HG03378 (cell line): Measurements from ENCODE around the gene PPY.
"Not testable (repeated sequence)": the region's sequence is repeated elsewhere in the genome, so short reads cannot be mapped to it uniquely, and the experiment has no call there.

Experiments used
- ATAC-seq: cut with Tn5 transposase; IDR thresholded peaks from one replicate; pipeline ENCODE4 v1.9.1; 2021; ENCODE audit warnings: mild to moderate bottlenecking, moderate library complexity; ENCODE audit not compliant: unreplicated experiment

Gene PPY, protein sequence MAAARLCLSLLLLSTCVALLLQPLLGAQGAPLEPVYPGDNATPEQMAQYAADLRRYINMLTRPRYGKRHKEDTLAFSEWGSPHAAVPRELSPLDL

DNA sequence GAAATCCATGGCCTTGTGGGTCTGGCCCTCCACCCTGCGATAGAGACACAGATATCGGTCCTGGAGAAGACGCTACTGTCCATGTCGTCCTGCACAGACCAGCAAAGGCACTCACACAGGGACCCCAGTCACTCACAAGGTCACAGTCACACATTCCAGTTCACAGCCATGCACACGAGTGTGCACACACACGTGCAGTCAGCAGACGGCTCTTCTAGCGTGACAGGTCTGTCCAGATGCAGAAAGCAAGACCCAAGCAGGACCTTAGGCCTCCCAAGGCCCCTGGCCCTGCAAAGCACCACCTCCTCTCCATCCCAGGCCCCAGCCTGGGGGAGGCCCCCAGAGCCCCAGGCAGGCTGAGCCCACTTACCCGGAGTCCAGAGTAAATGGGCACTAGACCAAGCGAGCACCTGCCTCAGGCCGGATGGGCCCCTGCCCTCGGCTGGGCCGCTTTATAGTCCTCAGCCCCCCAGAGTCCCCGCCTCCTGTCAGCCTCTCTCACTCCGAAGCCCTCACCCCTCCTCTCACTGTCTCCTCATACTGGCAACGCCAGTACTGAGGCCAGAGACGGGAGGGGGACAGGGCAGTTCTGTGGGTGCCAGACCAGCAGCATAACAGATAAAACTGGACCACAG lies at the start of gene PPY:
Gene PPY (minus strand): TSS at position 426 of the 635 bp plus-strand sequence. CDS start 822 bp downstream, outside the sequence.
- no peak for ATAC-seq

DNA sequence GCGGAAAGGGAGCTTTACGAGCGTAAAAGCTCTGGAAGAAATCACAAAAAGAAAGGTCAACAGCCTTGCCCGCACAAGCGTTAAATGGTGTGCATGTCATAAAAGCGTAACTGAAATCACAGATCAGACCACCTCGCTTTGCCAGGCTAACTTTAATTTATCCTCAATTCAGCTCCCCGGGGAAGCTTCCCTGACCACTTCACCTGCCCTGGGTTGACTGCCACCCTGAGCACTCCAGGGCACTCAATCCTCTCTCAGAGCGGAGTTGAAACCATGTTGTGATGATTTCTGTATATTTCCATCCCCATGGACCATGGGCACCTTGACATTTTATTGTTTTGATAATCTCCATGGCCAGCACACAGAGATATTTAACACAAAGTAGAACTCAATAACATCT lies 46.0 kb upstream of the PPY start:
- no peak for ATAC-seq

DNA sequence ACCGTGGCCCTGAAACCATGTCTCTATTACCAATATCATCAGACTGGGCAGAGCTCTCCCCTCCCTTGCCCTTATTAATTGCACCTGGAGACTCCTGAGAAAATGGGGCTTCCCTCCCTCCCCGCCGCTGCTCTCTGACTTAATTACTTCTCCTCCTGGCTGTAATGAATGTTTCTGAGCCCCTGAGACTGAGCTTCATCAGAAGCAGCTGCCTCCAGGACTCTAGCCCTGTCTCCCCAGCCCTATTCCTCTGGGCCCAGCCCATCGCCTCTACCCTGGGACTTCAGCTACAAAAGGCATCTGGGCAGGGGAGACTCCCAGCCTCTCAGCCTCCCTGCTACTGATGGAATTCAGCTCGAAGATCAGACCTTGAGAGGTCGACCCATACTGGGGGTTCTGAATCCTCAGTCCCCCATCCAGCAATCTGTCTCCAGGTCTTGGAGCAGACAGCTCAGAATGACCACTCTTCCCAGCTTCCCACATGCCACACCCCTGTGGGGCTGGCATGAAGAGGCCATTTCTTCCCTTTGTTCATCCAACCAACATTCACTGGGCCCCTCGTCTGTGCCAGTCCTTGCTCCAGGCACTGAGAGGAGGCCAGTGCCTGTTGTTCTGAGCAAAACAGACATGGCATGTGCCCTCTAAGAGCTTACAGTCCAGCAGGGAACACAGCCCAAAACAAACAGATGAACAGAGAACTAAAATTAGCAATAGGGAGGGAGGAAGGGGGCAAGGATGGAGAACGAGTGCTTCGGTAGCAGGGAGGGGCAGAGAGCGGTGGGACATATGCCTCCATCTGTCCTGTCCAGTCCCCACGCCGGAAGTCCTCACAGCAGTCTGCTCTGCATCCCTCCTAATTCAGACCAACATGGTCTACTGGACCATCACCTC lies 45.1 kb upstream of the PPY start:
- ATAC-seq, result no peak

DNA sequence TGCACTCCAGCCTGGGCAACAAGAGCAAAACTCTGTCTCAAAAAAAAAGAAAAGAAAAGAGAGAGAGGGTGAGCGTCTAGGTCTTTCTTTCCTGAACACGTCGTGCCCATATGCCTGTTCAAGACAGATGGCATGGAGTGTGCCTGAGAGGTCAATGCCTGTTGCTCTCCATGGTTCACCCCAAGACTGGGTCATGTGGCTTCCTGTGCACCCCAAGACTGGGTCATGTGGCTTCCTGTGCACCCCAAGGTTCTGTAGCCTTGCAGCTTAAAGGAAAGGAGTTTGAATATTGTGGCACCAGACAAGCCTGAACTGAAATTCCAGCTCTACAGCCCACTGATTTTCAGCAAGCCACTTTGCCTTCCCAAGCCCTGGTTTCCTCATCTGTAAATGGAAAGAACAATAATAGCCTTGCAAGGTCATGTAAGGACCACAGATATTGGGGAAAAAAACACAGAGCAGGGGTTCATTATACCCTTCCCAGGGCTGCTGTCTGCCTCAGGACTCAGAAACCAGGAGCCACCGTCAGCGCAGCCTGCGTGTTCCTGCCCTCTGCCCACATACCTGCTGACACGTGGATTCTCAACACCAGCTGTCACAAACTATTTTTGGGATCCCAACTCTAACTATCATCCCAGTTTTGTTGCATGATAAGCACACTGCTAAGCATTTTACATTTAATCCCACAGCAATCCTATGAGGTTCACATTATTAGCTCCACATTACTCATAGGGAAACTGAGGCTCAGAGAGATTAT lies 44.1 kb upstream of the PPY start:
- ATAC-seq, result no peak

DNA sequence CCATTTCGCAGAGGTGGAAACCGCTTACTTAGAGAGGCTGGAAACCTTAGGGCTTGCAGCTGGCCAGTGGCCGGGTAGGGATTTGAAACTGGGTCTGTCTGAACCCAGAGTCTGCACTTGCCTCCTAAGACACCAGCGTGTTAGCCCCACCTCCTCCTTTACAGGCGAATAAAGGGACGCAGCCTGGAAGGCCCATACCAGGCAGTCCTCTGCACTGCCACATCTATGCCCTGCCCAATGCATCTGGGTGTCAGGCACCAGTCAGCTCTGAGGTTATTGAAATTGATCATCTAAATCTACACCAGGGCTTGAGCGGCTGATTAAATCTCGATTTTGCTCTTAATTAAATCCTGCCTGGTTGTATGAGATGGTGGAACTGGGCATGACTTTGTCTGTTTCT lies 42.2 kb upstream of the PPY start:
- ATAC-seq, result no peak

DNA sequence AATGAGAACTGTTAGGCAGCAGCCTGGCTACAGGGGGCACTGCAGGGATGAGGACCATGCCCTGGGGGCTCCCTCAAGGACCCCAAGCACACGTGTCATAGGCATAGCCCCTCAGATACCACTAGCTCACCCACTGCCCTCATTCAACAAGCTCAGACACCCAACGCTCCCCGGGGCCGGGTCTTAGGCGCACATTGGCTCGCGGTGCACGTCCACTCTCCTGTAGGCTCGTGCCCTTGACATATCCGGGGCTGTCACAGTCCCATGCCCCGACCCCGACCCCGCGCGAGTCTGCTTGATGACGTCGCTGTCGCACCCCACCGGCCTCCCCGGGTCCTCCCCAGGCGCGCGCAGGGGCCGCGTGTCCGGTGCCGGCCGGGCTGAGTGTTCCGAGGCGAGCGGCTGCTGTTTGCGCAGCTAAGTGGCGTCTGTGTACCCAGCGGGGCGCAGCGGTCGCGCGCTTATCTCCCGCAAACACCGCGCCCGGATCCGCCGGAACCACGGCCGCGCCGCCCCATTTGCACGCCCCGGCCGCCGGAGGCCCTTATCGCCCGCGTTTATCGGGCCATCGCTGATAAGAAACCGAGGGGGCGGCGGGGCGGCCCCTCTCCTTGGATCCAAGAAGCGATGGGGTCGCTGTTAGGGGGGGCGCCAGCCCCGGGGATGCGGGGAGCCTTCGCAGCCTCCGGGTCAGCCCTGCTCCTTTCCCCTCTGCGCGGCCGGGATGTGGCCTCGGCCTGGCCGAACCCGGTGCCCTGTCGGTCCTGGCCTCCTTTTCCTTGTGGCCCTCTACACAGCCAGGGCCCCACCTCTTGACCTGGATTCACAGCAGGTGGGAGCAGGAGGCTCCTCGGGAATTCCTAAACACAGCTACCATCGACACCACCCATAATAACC lies 41.5 kb upstream of the PPY start:
- no peak for ATAC-seq

DNA sequence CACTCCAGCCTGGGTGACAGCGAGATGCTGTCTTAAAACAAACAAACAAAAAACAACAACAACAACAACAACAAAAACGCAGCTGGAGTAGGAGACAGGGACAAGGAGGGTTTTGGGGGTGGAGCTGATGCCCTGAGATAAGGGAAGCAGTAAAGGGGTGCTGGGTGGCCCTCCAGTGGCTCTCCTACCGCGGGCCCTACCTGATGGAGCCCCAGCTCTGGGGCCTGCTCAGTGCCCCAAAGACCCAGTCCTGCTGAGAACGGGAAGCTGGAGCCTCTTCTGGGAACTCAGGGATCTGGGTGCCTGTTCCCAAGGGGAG lies 40.9 kb upstream of the PPY start:
- no peak for ATAC-seq

DNA sequence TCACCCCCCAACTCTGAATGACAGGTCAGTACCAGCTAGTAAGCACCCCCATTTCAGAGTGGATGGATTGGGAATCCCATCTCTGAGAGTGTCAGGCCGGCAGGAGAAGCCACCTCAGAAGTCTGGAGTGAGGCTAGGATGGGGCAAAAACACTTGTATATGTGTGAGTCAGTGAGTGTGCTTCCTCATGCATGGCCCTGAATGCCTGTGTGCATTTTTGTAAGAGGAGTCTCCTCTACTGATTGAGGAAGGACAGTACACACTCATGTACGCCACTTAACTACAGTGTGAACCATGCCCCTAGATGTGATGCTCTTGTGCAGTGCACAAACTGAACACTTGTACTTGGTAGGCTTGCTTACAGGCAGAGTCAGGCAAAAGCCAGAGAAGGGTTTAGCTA lies 39.9 kb upstream of the PPY start:
- no peak for ATAC-seq

DNA sequence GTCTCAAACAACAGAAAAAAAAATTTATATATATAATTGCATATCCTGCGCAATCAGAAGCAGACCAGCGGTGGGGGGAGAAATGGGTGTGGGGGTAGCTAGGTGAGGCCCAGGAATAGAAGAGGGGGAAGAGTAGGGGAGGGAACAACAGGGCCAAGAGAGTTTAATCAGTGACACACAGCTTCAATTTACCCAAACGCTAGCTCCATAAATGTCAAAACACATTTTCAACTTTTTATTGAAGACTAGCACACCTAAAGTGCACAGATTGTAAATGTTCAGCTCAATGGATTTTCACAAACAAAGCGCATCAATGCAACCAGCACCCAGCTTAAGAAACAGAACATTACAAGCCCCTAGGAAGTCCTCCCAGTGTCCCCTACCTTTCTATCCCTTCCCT lies 37.4 kb upstream of the PPY start:
- ATAC-seq, result no peak

DNA sequence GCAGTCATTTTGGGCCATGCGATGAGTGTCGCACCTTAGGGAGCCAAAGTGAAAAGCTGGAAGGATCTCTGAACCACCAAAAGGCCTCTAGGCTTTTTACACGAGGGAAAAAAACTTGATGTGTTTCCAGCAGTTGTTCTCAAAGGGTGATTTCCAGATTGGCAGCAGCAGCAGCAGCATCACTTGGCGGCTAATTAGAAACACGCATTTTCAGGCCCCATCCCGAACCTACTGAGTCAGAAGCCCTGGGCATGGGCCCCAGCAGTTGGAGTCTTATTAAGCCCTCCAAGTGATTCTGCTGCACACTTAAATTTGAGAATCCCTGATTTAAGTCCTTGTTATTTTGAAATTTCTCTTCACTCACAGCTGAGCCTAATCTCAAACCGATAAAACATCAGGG lies 36.7 kb upstream of the PPY start:
- ATAC-seq, result no peak

DNA sequence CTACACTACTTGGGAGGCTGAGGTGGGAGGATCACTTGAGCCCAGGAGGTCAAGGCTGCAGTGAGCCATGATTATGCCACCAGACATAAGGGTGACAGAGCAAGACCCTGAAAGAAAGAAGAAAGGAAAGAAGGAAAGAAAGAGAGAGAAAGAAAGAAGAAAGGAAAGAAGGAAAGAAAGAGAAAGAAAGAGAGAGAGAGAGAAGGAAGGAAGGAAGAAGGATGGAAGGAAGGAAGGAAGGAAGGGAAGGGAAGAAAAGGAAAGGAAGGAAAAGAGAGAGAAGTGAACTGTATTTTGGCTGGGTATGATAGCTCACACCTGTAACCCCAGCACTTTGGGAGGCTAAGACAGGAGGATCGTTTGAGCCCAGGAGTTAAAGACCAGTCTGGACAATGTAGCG lies 35.8 kb upstream of the PPY start:
- no peak for ATAC-seq

DNA sequence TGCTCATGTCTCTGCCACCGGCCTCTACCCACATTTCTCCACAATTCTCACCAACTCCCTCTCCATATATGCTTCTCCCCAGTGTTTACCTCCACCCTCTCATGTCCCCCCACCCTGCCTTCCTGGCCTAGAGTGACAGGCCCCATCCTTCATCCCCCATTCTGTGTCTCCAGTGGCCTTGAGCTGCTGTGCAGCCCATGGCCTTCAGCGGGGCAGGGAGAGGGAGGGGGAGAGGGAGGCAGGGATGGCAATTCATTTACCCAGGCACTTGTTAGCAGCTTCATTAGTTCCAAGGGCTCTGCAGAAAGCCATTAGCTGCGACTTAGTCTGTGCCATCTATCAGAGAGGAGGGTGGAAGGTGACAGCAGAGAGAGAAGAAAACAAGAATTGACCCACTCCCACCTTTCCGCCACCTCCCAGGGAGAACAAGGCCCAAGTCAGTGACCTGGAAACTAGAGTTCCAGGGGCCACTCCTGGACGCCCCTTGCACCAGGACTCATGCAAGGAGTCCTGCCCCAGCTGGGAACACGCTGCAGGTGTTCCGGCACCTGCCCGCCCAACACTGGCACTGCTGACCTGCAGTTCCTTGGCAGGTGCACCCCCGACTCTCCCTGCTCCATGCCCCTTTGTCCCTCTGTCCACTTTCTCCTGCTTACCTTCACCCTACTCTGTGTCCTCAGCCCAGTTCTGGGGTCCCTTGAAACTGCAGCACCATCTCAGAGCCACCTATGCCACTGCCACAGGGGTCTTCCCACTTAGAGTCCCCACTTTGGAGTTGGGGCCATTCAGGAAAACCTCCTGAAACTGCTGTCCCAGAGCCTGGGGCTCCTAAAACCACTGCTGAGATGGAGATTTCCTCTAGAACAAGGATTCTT lies 34.9 kb upstream of the PPY start:
- no peak for ATAC-seq

DNA sequence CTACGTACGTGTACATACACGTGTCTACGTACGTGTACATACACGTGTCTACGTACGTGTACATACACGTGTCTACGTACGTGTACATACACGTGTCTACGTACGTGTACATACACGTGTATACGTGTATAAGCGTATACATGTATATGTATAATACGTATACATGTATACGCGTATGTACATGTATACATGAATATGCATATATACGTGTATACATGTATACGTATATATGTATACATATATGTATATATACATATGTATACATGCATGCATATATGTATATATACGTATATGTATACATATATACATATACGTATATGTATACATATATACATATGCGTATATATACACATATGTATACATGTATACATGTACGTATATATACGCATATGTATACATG lies 33.6 kb upstream of the PPY start:
- no peak for ATAC-seq

DNA sequence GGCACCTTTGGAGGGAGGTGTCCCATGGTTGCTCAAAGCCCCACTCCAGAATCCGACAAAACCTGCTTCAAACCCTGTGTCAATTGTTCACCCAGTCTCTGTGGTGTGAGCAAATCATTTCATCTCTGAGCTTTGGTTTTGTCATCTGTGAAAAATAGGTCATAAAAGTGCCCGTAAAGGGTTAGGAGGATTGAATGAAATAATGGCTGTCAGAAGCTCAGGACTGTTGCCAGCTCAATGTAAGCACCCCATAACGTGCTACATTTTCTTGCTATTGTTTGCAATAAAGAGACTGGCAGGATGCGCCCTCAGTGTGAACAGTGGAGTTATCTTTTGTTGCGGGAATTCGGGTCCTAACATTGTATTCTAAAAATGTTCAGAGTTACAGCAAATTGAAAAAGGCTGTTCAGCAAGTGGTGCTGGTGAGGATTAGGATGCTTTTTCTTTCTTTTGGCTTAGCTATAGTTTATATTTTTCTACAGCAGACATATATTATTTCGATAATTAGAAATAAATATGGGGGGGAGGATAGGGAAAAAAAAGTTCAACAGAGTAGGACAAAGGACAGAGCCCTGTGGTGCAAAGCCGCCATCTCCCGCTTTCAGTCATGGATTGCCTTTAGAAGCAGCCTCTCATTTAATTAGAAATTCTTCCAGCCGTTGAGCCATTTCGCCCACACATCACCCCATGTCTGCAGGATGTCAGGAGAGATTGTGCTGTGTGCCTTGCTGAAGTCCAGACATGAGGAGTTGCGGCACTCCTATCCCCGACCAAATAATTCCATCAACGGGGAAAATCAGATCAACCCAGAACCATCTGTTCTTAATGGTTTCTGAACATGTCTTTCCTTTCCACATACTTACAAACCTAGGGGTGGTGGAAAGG lies 32.3 kb upstream of the PPY start:
- ATAC-seq, result no peak

DNA sequence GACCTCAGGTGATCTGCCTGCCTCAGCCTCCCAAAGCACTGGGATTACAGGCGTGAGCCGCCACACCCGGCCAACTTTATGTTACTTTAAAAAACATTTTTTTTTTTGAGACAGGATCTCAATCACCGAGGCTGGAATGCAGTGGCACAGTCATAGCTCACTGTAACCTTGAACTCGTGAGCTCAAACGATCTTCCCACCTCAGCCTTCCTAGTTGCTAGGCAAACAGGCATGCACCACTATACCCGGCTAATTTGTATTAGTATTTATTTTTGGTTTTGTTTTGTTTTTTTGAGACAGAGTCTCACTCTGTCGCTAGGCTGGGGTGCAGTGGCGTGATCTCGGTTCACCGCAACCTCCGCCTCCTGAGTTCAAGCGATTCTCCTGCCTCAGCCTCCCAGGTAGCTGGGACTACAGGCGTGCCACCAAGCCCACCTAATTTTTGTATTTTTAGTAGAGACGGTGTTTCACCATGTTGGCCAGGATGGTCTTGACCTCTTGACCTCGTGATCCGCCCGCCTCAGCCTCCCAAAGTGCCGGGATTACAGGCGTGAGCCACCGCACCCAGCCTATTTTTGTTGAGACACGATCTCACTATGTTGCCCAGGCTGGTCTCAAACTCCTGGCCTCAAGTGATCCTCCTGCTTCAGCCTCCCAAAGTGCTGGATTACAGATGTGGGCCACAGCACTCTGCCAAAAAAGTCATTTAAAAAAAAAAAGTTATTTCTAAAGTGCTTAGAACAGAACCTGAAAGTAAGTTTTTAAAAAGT lies 30.4 kb upstream of the PPY start:
- ATAC-seq, result not testable (repeated sequence)

DNA sequence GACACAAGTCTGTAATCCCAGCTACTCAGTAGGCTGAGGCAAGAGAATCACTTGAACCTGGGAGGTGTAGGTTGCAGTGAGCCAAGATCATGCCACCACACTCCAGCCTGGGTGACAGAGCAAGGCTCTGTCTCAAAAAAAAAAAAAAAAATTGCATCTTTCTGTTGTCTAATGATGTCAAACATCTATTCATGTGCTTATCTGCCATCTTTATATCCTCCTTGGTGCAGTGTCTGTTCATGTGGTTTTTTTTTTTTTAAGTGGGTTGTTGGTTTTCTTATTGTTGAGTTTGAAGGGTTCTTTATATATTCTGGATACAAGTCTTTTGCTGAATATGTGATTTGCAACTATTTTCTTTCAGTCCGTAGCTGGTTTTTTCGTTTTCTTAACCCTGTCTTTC lies 29.2 kb upstream of the PPY start:
- not testable (repeated sequence) for ATAC-seq

DNA sequence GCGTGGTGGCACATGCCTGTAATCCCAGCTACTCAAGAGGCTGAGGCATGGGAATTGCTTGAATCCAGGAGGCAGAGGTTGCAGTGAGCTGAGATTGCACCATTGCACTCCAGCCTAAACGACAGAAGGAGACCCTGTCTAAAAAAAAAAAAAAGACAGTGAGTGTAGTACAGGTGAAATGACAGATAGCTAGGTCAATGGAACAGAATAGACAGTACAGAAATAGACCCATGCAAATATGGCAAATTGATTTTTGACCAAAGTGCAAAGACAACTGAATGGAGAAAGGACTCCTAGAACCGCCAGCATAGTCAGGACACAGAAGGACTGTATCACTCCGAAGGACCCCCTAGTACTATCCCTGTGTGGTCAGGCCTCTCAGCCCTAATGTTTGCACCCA lies 28.1 kb upstream of the PPY start:
- no peak for ATAC-seq

DNA sequence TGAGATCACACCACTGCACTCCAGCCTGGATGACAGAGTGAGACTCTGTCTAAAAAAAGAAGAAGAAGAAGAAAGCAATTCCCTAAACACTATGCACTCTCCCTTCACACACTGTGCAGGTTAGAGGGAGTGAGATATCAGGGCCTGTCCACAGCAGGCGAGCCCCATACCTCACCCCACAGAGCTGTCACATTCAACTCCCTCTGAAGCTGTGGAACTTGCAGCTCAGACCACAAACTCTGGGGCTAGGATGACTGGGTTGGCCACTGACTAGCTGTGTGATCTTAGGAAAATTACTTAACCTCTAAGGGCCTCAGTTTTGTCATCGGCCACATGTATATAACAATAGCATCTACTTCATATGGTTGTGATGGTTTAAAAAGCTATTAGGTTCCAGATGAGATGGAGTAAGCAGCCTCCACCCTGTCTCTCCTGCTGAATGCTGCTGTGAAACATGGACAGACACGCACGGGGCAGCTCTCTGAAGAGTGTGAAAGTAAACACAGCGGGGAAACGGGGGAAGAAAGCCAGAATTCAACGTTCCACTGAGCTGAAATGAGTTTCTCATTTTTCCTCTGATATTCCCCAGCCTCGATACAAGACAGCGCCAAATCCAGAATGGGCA lies 25.1 kb upstream of the PPY start:
- no peak for ATAC-seq
